ENCODE results near the gene PTPRS.

DNA sequence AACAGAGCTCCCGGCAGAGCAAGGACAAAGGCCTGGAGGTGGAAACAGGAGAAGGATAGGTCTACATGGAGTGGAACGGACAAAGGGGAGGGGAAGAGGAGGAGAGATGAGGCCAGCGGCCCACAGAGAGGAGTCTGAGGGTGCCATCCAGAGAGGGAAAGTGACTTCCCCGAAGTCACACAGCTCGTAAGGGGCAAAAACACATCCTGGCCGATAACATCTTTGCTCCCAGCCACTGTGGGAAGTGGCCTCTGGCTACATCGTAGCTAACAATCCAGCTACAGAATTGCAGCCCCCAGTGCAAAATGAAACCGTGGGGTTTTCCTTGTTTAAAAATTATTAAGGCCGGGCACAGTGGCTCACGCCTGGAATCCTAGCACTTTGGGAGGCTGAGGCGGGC is 11.5 kb downstream of the PTPRS start:
- TF ChIP-seq, protein P1, sequence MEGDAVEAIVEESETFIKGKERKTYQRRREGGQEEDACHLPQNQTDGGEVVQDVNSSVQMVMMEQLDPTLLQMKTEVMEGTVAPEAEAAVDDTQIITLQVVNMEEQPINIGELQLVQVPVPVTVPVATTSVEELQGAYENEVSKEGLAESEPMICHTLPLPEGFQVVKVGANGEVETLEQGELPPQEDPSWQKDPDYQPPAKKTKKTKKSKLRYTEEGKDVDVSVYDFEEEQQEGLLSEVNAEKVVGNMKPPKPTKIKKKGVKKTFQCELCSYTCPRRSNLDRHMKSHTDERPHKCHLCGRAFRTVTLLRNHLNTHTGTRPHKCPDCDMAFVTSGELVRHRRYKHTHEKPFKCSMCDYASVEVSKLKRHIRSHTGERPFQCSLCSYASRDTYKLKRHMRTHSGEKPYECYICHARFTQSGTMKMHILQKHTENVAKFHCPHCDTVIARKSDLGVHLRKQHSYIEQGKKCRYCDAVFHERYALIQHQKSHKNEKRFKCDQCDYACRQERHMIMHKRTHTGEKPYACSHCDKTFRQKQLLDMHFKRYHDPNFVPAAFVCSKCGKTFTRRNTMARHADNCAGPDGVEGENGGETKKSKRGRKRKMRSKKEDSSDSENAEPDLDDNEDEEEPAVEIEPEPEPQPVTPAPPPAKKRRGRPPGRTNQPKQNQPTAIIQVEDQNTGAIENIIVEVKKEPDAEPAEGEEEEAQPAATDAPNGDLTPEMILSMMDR (IDR thresholded peaks at IDR 0.05) = no peak
- no peak for TF ChIP-seq POLR2A (IDR thresholded peaks at IDR 0.05)
